ENCODE measurements around the gene PDK2.

DNA sequence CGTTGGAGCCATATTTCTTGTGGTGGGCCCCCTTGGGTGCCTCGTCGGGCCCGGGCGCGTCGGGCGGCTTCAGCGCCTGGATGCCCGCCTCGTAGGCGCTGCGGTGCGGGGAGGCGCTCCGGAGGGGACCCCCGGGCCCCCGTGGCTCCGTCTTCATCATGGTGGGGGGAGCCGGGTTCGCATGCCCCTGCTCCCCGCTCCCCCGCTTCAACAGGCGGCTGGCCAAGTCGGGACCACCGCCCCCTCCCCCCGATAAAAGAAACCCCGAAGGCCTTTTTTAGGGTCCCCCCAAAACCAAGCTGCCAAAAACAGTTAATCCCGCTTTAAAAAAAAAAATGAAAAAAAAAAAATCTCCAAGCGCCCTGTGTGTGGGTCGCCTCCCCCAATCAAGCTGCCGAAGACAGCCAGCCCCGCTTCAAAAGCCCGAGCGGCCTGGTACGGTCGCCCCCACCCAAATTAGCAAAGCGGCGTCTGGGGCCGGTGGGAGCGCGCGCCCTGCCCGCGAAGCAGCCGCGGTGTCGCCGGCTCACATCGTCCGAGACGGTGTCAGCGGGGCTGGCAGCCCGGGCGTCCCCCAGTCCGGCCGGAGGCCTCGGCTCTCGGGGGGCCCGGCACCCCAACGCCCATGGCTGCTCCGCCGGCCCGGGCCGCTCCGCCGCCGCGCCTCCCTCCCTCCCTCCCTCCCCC is 55.3 kb downstream of the PDK2 start, which contains the start of gene PPP1R9B:
- TF ChIP-seq POLR2A (IDR thresholded peaks at IDR 0.05; ENCODE audit: low read depth, low read length): no peak
- no peak for TF ChIP-seq POLR2AphosphoS5 (IDR thresholded peaks at IDR 0.05; ENCODE audit: low read depth, low read length)
- no peak for TF ChIP-seq TAF1 (IDR thresholded peaks at IDR 0.05; ENCODE audit: borderline replicate concordance, low read depth, low read length)
